Measurements from ENCODE around the gene DVL1.

DVL1 gene

DNA sequence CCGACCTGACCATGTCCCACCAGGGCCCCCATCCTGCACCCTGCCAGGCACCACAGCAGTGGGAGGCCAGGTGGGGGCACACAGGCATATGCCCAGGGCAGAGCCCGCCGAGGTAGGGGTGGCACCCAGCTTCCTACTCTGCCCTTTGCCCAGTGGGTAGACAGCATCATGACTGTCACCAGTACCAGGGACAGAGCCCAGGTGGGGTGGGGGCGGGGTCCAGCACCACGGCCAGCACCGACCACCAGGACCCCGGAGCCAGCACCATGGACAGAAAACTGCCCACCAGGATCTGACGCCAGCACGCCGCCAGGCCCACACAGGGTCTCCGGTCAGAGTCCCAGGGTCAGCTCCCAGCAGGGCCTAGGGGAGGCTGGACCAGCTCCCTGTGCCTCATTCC lies 14.4 kb downstream of the DVL1 start:
- H3K4me3 ChIP-seq (ENCODE audit: low read depth, low read length): no peak overlapping the region
- peak; percentile 39 for DNase-seq (ENCODE audit: low read depth)
- TF ChIP-seq, protein P1, sequence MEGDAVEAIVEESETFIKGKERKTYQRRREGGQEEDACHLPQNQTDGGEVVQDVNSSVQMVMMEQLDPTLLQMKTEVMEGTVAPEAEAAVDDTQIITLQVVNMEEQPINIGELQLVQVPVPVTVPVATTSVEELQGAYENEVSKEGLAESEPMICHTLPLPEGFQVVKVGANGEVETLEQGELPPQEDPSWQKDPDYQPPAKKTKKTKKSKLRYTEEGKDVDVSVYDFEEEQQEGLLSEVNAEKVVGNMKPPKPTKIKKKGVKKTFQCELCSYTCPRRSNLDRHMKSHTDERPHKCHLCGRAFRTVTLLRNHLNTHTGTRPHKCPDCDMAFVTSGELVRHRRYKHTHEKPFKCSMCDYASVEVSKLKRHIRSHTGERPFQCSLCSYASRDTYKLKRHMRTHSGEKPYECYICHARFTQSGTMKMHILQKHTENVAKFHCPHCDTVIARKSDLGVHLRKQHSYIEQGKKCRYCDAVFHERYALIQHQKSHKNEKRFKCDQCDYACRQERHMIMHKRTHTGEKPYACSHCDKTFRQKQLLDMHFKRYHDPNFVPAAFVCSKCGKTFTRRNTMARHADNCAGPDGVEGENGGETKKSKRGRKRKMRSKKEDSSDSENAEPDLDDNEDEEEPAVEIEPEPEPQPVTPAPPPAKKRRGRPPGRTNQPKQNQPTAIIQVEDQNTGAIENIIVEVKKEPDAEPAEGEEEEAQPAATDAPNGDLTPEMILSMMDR (IDR thresholded peaks at IDR 0.05; ENCODE audit: low read depth, low read length): no peak
- TF ChIP-seq POLR2A (IDR thresholded peaks at IDR 0.05; ENCODE audit: extremely low read depth, insufficient read length): no peak
- TF ChIP-seq, protein P2, sequence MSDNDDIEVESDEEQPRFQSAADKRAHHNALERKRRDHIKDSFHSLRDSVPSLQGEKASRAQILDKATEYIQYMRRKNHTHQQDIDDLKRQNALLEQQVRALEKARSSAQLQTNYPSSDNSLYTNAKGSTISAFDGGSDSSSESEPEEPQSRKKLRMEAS (IDR thresholded peaks at IDR 0.05; ENCODE audit: low read depth, low read length): peak; percentile 86
- TF ChIP-seq MYC (IDR thresholded peaks at IDR 0.05; ENCODE audit: low read depth, low read length): no peak

DNA sequence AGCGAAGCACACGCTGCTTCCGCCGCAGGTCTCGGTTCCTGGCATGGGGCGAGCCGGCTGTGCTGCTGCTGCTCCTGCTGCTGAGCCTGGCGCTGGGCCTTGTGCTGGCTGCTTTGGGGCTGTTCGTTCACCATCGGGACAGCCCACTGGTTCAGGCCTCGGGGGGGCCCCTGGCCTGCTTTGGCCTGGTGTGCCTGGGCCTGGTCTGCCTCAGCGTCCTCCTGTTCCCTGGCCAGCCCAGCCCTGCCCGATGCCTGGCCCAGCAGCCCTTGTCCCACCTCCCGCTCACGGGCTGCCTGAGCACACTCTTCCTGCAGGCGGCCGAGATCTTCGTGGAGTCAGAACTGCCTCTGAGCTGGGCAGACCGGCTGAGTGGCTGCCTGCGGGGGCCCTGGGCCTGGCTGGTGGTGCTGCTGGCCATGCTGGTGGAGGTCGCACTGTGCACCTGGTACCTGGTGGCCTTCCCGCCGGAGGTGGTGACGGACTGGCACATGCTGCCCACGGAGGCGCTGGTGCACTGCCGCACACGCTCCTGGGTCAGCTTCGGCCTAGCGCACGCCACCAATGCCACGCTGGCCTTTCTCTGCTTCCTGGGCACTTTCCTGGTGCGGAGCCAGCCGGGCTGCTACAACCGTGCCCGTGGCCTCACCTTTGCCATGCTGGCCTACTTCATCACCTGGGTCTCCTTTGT lies 15.5 kb downstream of the DVL1 start:
- DNase-seq (ENCODE audit: low read depth): no peak
- TF ChIP-seq MYC (IDR thresholded peaks at IDR 0.05; ENCODE audit: low read depth, low read length): no peak
- TF ChIP-seq, protein P2 (IDR thresholded peaks at IDR 0.05; ENCODE audit: low read depth, low read length): no peak
- TF ChIP-seq POLR2A (IDR thresholded peaks at IDR 0.05; ENCODE audit: extremely low read depth, insufficient read length): no peak
- TF ChIP-seq, protein P1 (IDR thresholded peaks at IDR 0.05; ENCODE audit: low read depth, low read length): no peak
- H3K4me3 ChIP-seq (ENCODE audit: low read depth, low read length): no peak overlapping the region

DNA sequence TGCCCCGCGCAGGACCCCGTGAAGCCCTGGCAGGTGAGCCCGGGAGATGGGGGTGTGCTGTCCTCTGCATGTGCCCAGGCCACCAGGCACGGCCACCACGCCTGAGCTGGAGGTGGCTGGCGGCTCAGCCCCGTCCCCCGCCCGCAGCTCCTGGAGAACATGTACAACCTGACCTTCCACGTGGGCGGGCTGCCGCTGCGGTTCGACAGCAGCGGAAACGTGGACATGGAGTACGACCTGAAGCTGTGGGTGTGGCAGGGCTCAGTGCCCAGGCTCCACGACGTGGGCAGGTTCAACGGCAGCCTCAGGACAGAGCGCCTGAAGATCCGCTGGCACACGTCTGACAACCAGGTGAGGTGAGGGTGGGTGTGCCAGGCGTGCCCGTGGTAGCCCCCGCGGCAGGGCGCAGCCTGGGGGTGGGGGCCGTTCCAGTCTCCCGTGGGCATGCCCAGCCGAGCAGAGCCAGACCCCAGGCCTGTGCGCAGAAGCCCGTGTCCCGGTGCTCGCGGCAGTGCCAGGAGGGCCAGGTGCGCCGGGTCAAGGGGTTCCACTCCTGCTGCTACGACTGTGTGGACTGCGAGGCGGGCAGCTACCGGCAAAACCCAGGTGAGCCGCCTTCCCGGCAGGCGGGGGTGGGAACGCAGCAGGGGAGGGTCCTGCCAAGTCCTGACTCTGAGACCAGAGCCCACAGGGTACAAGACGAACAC lies 16.3 kb downstream of the DVL1 start:
- TF ChIP-seq POLR2A (IDR thresholded peaks at IDR 0.05; ENCODE audit: extremely low read depth, insufficient read length) (no peak), MYC (IDR thresholded peaks at IDR 0.05; ENCODE audit: low read depth, low read length) (no peak)
- TF ChIP-seq, protein P2 (IDR thresholded peaks at IDR 0.05; ENCODE audit: low read depth, low read length): no peak
- TF ChIP-seq, protein P1 (IDR thresholded peaks at IDR 0.05; ENCODE audit: low read depth, low read length): no peak
- no peak overlapping the region for H3K4me3 ChIP-seq (ENCODE audit: low read depth, low read length)
- no peak for DNase-seq (ENCODE audit: low read depth)

DNA sequence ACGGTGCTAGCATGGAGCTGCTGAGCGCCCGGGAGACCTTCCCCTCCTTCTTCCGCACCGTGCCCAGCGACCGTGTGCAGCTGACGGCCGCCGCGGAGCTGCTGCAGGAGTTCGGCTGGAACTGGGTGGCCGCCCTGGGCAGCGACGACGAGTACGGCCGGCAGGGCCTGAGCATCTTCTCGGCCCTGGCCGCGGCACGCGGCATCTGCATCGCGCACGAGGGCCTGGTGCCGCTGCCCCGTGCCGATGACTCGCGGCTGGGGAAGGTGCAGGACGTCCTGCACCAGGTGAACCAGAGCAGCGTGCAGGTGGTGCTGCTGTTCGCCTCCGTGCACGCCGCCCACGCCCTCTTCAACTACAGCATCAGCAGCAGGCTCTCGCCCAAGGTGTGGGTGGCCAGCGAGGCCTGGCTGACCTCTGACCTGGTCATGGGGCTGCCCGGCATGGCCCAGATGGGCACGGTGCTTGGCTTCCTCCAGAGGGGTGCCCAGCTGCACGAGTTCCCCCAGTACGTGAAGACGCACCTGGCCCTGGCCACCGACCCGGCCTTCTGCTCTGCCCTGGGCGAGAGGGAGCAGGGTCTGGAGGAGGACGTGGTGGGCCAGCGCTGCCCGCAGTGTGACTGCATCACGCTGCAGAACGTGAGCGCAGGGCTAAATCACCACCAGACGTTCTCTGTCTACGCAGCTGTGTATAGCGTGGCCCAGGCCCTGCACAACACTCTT lies 17.0 kb downstream of the DVL1 start:
- H3K4me3 ChIP-seq (ENCODE audit: low read depth, low read length): no peak overlapping the region
- TF ChIP-seq, protein P1 (IDR thresholded peaks at IDR 0.05; ENCODE audit: low read depth, low read length): no peak
- TF ChIP-seq MYC (IDR thresholded peaks at IDR 0.05; ENCODE audit: low read depth, low read length): no peak
- TF ChIP-seq, protein P2 (IDR thresholded peaks at IDR 0.05; ENCODE audit: low read depth, low read length): no peak
- TF ChIP-seq POLR2A (IDR thresholded peaks at IDR 0.05; ENCODE audit: extremely low read depth, insufficient read length): no peak
- no peak for DNase-seq (ENCODE audit: low read depth)

DNA sequence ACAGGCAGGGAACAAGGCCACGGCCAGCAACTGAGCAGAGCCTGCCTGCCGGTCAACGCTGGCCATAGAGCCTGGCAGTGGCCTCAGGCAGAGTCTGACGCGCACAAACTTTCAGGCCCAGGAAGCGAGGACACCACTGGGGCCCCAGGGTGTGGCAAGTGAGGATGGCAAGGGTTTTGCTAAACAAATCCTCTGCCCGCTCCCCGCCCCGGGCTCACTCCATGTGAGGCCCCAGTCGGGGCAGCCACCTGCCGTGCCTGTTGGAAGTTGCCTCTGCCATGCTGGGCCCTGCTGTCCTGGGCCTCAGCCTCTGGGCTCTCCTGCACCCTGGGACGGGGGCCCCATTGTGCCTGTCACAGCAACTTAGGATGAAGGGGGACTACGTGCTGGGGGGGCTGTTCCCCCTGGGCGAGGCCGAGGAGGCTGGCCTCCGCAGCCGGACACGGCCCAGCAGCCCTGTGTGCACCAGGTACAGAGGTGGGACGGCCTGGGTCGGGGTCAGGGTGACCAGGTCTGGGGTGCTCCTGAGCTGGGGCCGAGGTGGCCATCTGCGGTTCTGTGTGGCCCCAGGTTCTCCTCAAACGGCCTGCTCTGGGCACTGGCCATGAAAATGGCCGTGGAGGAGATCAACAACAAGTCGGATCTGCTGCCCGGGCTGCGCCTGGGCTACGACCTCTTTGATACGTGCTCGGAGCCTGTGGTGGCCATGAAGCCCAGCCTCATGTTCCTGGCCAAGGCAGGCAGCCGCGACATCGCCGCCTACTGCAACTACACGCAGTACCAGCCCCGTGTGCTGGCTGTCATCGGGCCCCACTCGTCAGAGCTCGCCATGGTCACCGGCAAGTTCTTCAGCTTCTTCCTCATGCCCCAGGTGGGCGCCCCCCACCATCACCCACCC lies 17.9 kb downstream of the DVL1 start, which contains the start of gene TAS1R3:
TAS1R3 (plus strand) TSS at position 213 of the 898 bp plus-strand sequence; CDS start at position 279, 66 bp downstream.
- H3K4me3 ChIP-seq (ENCODE audit: low read depth, low read length): no peak within 1 kb of the TSS
- no peak for TF ChIP-seq POLR2A (IDR thresholded peaks at IDR 0.05; ENCODE audit: extremely low read depth, insufficient read length)
- TF ChIP-seq MYC (IDR thresholded peaks at IDR 0.05; ENCODE audit: low read depth, low read length): no peak
- no peak for DNase-seq (ENCODE audit: low read depth)

Data from NB4 (cell line).